Stimulated activated naive CD4-positive, alpha-beta T cell treated with Interleukin-2 at 50 U/mL for 16 hours (primary cell): ENCODE data around the gene MGAT4A.
"Not testable (repeated sequence)": the region's sequence is repeated elsewhere in the genome, so short reads cannot be mapped to it uniquely, and the experiment has no call there.

ENCODE experiments used
- DNase-seq: peaks from one replicate; lab custom pipeline; 2025; lab: John Stamatoyannopoulos, UW

MGAT4A gene

GRCh38 chr2:98759827-98760625 is 29.1 kb upstream of the MGAT4A start:
- DNase-seq = no peak

DNA sequence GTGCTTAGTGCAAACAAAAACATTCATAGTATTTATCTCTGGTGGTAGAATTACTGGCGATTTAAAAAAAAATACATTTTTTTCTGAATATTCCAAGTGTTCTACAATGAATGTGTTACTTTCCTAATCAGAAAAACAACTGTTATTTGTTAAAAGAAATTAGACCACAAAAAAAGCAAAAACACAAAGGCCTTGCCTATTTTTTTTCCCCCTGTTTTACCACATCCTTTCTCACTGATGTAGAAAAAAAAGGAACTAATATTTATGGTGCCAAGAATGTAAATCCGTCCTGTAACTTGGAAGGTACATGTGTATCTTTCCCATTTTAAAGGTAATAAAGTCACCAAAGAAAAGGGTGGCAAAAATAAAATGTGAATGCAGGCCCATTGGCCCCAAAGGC is 28.4 kb upstream of the MGAT4A start:
- no peak for DNase-seq

DNA sequence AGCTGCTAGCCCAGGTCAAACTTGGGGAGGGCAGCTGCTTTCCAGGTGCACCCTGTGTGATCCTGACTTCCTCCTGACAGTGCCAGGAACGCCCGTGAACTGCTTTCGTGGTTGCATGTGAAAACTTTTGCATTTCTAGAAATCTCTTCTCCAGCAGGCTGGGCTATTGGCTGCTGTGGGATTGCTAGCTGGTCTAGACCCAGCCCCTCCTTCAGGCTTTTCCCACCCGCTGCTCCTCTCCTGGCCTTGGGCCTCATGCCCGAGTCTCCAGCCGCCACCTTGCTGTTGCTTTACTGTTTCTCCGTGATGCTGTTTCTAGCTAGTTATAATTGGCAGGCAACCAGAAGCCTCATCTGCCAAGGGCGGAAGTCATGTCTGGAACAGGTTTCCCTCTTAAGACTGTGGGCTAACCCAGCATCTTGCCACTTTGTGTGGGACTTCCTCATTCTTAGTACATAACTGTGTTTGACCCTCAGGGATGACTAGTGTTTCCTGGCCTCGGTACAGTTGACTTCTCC is 27.0 kb upstream of the MGAT4A start:
- peak; percentile 41 for DNase-seq

DNA sequence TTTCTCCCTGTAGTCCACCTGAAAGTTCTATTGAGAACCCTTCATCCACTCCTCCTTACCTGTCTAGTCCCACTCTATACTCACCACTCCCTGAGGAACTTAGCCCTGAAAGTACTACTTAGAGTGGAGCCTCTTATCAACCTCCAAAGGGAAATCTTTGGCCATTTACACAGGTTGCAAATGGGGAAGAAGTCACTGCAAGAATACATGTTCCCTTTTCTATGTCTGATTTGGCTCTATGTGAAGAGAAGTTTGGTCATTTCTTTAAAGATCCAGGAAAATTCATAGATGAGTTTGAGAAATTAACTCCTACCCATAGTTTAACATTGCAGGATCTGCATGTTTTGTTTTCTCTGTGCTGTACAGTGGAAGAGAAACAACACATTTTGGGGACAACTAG is 22.9 kb upstream of the MGAT4A start:
- no peak for DNase-seq

DNA sequence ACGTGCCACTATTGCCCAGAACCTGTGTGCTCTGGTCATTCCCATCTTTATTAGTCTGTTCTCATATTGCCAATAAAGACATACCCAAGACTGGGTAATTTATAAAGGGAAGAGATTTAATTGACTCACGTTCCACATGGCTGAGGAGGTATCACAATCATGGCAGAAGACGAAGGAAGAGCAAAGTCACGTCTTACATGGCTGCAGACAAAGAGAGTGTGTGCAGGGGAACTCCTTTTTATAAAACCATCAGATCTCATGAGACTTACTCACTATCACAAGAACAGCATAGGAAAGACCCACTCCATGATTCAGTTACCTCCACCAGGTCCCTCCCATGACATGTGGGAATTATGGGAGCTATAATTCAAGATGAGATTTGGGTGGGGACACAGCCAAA is 21.8 kb upstream of the MGAT4A start:
- not testable (repeated sequence) for DNase-seq

DNA sequence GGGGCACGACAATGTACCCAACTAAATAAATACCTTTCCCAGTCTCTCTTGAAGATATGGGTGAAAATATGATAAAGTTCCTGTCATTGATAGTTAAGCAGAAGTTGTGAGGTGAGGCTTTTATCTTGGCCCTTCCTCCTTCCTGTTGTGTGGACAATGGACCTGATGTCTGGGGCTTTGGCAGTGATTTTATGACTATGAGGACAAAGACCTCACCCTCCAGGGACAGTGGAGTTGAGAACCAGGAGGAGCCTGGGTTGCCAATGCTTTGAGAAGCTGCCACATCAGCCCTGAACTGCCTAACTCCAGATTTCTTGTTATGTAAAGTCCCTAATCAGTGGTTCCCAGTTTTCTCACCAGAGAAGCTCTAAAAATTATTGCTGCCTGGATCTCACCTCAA is 20.8 kb upstream of the MGAT4A start:
- DNase-seq = no peak

DNA sequence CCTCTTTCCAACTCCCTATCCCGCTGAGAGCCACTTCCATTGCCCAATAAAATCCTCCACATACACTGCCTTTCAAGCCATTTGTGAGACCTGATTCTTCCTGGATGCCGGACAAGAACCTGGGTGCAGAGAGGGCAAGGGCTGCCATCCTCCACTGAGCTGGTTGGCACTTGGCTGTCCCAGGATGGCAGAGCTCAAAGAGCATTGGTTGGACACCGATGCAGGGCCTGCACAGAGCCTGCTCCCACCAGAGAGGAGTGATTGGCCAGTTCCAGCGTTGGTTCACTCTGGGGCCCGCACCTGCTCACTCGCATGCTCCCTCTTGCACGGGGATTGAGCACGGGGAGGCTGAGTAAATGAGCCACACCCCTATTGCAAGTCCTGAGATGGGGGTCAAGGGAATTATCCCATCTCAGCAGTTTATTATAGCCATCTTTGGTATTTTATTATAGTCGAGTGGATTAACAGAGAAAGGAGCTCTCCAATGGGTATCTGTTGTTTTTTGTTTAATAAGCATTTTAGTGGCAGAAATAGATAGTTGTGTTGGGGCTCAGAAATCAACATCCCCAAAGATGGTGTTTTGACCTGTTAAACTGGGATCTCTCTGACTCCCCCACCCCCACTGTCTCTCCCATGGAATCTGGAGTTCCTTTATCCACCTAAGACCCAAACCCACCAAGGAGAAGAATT is 19.8 kb upstream of the MGAT4A start:
- no peak for DNase-seq

- no peak for DNase-seq
These were observed 18.1 kb upstream of the MGAT4A start for GRCh38 chr2:98749066-98749450.

- no peak for DNase-seq
These were observed 17.5 kb upstream of the MGAT4A start for GRCh38 chr2:98748292-98749065.

DNA sequence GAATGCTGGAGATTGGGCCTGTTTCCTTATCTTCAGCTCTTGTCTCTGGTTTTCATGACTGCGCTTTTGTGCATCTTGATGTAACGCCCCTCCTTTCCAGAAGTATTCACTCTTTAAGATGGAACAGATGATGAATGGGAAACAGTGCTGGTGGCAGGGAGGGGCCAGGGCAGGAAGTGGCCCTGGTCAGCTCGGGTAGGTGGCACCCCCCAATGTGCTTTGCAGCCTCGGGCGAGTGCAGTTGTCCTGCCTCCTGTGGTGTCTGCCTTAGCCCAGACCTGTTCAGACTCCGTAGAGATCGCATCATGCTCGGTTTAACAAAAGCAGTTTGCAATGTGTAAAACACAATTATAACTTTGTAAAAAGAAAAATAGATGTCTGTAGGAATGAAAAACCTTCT is 17.0 kb upstream of the MGAT4A start:
- DNase-seq = no peak

DNA sequence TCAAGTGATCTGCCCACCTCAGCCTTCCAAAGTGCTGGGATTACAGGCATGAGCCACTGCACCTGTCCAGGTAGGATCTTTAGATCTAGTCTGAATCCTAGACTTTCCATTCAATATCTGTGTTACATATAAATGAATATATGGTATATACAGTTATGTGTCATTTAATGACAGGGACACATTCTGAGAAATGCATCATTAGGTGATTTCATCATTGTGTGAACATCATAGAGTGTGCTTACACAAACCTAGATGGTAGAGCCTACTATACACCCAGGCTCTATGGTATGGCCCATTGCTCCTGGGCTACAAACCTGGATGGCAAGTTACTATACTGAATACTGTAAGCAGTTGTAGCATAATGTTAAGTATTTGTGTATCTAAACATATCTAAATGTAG is 15.5 kb upstream of the MGAT4A start:
- no peak for DNase-seq

- DNase-seq = no peak
These were observed 13.7 kb upstream of the MGAT4A start for GRCh38 chr2:98744595-98744994.

GRCh38 chr2:98743835-98744234 is 12.9 kb upstream of the MGAT4A start:
- DNase-seq = no peak

DNA sequence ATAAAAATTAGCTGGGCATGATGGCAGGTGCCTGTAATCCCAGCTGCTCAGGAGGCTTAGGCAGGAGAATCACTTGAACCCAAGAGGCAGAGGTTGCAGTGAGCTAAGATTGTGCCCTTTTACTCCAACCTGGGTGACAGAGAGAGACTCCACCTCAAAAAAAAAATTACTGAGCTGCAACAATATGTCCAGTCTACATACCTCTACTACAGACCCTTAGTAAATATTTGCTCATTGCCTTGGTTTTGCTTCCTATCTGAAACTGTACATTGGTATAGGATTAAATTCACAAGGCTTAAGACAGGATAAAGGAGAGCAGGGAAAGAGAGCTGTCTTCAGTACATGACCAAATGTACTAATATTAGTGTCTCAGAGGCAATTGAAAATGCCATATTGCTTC is 8.1 kb upstream of the MGAT4A start:
- no peak for DNase-seq

DNA sequence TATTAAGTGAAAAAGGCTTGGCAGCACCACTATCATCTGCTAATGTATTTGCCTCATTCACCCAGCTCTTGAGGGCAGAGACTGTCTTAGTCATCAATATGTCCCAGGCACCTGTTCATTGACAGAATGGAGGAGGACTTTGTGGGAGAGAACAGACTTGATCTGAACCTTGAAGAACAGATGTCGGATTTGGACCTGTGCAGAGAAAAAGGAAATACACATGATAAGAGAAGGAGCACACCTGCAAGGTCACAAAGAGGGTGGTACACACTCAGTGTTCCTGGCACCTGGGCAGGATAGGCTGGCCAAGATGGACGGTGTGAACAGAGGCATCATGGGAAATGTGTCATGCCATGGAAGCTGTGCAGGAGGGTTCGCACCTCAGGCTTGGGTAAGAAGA is 7.4 kb upstream of the MGAT4A start:
- no peak for DNase-seq

GRCh38 chr2:98737848-98738247 is 6.9 kb upstream of the MGAT4A start:
- DNase-seq = no peak

GRCh38 chr2:98736464-98736889 is 5.5 kb upstream of the MGAT4A start:
- no peak for DNase-seq

- DNase-seq = no peak
These were observed 3.9 kb upstream of the MGAT4A start for GRCh38 chr2:98734823-98735260.

- DNase-seq = no peak
These were observed 3.2 kb upstream of the MGAT4A start for GRCh38 chr2:98734162-98734561.

- no peak for DNase-seq
These were observed 1.6 kb upstream of the MGAT4A start for GRCh38 chr2:98732430-98733051.

DNA sequence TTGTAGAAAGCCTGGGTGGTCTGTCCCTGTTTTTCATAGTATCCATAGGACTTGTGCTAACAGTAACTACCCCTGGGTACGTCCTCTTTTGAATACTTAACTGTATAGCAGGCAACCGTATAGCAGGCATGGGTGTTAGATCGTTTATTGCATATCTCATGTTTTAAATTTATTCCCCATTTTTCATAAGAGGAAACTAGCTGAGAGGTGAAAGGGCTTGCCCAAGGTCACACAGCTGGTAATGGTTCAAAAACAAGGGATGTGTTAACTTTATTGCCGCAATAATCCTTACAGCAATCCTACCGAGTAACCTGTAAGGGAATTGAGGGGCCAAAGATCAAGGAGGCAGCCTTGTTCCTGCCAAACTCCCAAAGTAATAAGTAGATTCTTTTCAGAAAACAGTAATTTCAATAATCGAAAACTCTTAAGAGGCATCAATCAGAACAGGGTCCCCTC is 990 bp upstream of the MGAT4A start:
- no peak for DNase-seq

- peak; percentile 75 for DNase-seq
These were observed 258 bp downstream of the MGAT4A start for GRCh38 chr2:98730707-98731040.
